ENCODE measurements around the gene ZSWIM9.

The ZSWIM9 gene

DNA sequence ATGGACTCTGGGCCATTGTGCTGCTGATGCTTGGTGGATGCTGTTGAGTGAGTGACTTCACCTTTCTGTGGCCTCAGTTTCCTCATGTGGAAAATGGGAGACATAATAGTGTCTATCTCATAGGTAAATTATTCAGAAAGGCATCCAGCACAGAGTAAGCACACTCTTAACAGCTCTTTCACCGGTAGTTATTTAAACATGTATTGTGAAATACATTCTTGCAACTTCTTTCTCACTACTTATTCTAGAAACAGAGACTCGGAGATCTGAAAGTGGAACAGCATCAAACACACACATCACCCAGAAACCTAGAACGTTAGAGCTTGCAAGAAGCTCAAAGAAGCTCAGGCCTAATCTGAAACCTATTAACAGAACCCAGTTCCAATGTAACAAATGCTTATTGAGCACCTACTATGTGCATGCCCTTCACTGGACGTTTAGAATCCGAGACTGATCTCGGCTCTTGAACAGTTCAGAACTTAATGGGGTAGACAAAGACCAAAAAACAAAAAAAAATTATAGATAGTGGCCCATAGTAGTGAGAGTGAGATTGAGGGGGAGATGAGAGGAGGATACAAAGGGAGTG lies 4.1 kb downstream of the ZSWIM9 start:
- no peak for DNase-seq (ENCODE audit: low read depth, low spot score)

DNA sequence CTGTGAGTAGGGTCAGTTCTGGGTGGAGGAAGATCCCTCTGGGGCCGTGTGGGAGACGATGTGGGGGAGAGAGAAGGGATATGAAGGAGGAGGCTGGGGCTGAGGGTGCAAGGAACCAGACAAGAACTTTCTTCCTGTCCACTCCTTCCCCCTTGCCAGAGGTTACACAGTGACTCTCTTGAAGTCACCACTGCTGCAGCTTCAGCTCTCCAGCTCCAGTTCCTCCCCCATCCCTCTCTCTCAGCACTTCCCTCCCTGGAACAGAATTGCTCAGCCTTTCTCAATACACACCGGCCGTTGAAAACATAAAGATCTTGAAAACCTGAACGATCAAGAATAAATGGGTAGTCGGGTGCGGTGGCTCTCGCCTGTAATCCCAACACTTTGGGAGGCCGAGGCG lies 5.1 kb downstream of the ZSWIM9 start:
- DNase-seq (ENCODE audit: low read depth, low spot score) = no peak

DNA sequence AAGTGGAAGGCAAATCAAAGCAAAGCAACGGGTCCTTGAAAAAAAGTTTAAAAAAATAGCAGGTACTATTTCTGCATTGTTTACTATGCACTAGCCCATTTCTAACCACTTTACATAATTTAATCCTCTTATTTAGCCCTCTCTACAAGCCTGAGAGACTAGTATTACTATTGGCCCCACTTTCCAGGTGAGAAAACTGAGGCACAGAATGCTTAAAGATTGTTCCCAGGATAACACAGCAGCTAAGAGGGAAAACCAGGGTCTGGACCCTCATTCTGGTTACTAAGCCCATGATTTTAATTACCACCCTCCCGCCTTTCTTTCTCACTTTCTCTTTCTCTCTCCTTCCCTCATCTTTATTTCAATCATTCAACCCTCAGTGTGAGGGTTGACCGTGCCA lies 5.7 kb downstream of the ZSWIM9 start:
- no peak for DNase-seq (ENCODE audit: low read depth, low spot score)

DNA sequence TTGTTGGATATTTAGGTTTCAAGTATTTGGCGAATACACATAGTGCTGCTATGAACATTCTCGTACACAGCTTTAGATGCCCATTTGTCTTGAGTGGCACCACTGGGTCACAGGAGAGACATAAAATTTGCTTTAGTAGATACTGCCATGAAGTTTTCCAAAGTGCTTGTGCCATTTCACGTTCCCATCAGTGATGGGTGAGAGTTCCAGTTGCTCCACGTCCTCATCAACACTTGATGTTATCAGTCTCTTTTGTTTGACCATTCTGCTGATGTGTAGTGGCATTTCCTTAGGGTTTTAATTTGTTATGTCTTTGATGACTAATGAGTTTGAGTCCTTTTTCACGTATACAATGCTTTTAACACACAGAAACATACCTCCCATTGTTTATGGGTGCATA lies 11.0 kb downstream of the ZSWIM9 start:
- no peak for DNase-seq (ENCODE audit: low read depth, low spot score)

DNA sequence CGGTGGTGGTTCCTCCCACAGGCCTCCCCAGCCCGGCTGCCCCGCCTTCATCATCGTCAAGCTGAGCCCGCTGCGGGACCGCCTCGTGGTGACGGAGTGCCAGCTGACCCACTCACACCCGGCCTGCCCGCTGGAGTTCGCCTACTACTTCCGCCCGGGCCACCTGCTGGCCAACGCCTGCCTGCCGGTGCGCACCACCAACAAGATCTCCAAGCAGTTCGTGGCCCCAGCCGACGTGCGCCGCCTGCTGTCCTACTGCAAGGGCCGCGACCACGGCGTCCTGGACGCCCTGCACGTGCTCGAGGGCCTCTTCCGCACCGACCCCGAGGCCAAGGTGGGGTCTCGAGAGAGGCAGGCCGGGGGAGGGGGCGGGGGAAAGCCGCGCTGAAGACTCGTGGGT lies 12.0 kb downstream of the ZSWIM9 start:
- DNase-seq (ENCODE audit: low read depth, low spot score) = no peak

DNA sequence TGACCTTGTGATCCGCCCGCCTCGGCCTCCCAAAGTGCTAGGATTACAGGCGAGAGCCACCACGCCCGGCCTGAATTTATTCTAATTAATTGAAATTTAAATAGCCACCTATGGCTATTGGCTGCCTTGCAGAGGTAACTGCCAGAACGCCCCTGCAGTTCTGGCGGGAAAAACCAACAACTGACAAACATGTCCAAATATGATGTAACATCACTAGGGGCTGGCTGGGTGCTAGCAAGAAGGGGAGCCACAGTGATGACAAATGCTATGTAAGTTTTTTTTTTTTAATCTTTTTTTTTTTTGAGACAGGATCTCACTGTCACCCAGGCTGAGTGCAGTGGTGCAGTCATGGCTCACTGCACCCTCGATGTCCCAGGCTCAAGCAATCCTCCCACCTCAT lies 12.9 kb downstream of the ZSWIM9 start:
- DNase-seq (ENCODE audit: low read depth, low spot score) = no peak

DNA sequence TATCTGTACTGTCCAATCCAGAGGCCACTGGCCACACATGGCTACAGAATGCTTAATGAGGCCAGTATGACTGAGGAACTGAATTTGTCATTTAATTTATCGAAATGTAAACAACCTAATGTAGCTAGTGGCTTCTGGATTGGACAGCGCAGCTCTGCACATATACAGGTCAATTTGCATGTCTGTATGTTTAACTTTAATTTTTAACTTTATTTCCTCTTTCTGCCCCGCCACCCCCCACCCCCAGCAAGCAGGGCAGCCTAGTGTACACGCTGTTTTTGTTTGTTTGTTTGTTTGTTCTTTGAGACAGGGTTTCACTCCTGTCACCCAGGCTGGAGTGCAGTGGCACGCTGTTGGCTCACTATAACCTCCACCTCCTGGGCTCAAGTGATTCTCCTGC lies 15.5 kb downstream of the ZSWIM9 start:
- DNase-seq (ENCODE audit: low read depth, low spot score) = no peak

DNA sequence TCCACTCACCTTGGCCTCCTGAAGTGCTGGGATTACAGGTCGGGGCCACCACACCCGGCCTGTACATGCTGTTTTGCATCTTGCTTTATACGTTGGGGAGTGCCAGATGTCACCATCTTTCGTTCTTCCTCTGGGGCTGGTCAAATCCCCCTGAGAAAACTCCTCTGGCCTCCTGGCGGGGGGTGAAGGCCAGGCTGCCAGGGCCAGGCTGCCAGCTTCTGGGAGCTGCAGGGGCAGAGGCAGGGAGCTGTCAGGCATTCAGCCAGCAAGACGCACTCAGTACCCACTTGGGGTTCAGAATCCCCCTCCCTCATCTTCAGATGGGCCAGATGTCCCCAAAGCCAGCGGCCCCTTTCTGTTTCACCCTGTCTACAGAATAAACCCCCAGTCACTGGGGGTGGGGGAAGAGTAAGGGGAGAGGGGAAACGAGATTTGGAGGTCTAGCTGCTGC lies 16.1 kb downstream of the ZSWIM9 start:
- DNase-seq (ENCODE audit: low read depth, low spot score) = no peak

DNA sequence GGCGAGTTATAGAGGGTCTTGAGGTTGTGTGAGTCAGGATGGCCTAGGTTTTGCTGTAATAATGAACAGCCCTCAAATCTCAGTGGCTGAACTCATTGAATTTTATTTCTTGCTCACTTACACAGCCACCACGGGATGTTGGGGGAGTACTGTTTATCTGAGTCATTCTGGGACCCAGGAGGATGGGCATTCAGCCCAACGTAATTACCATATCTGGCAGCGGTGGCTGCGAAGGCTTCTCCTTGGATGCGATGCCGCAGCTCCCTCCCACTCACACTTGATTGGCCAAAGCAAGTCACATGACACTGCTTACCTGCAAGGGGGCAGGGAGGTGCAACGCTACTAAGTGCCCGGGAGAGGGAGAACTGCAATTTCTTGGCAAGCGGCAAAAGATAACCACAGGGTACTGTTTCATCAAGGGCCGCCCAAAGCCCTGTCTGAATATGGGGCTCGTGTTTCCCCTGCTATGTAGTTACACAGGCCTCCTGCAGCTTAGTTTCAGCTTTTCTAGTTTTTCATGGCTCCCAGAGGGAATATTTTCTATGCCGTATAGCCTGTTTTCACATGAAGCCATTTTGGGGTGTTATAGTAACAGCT lies 19.9 kb downstream of the ZSWIM9 start:
- peak; percentile 97 for DNase-seq (ENCODE audit: low read depth, low spot score)

DNA sequence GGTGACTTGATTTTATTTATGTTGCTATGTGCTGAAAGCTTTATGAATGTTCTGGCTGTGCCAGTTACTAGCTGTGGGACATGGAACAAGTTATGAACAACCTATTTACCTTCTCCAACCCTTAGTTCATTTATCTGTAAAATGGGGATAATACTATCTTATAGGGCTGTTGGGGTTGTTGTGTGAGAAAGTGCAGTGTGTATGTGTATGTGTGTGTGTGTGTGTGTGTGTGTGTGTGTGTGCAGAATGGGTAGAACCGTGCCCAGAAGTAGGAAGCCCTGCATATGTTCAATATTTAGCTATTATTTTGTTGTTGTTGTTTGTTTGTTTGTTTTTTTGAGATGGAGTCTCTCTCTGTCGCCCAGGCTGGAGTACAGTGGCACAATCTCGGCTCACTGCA lies 20.4 kb downstream of the ZSWIM9 start:
- no peak for DNase-seq (ENCODE audit: low read depth, low spot score)

DNA sequence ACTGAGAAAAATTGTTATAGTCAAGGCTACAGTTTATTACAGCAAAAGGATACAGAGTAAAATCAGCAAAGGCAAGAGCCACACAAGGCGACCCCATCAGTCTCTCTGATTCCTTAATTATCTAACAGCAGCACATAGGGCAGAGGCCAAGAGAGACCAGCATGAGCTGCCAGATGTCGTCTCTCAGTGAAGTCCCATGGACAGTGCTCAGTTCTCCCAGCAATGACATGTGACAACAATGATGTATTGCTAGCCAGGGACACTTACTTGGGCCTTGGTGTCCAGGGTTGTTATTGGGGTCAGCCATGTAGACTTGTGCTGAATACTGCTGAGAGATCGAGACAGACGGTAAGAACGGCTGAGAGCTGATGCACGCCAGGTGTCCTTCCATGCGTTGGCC lies 22.3 kb downstream of the ZSWIM9 start:
- no peak for DNase-seq (ENCODE audit: low read depth, low spot score)

DNA sequence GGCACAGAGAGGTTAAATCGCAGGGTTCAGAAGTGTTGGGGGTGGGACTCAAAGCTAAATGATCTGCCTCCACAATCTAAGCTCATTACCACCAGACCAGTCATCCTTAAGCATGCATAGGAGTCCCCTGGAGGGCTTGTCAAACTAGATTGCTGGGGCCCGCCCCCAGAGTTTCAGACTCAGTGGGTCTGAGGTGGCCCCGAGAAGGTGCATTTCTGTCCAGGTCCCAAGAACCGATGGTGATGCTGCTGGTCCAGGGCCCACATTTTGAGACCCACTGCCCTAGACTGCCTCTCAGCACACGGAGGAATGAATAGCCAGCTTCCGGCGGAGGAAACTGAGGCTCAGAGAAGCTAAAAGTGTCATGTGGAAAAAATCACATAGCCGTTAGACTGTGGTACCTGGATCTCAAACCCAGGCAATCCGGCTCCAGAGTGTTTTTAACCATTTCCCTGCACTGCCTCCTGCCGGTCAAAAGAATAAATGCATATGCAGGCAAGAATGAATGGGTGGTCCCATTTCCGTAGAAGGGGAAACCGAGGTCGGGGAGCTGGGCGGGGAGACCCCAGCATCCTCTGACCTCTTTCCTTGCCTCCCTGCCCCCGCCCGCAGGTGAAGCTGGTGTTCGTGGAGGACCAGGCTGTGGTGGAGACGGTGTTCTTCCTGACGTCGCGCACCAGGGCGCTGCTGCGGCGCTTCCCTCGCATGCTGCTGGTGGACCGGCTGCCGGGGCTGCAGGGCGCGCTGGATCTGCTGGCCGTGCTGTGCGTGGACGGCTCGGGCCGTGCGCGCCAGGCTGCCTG lies 23.8 kb downstream of the ZSWIM9 start:
- DNase-seq (ENCODE audit: low read depth, low spot score) = no peak

DNA sequence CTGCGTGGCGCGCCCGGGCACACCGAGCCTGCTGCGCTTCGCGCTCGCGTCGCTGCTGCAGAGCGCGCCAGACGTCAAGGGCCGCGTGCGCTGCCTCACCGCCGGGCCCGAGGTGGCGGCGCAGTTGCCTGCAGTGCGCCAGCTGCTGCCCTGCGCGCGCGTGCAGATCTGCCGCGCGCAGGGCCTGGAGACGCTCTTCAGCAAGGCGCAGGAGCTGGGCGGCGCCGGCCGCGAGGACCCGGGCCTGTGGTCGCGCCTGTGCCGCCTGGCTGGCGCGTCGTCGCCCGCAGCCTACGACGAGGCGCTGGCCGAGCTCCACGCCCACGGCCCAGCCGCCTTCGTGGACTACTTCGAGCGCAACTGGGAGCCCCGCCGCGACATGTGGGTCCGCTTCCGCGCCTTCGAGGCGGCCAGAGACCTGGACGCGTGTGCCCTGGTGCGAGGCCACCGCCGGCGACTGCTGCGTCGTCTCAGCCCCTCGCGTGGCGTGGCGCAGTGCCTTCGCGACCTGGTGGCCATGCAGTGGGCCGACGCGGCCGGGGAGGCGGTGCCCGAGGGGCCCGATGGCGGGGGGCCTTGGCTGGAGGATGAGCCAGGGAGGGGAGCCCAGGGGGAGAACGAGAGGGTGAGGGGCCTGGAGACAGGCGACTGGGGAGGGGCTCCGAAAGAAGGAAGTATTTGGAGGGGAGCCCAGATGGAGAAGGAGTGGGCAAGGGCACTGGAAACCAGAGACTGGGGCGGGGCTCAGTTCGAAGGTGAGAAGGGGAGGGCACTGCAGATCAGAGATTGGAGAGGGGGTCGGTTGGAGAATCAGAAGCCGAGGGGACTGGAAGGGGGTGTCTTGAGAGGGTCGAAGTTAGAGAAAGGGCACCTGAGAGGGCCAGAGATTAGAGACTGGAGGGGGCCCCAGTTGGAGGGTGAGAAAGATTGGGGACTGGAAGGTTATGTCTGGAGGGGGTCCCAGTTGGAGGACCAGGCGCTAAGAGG lies 24.7 kb downstream of the ZSWIM9 start:
- no peak for DNase-seq (ENCODE audit: low read depth, low spot score)

DNA sequence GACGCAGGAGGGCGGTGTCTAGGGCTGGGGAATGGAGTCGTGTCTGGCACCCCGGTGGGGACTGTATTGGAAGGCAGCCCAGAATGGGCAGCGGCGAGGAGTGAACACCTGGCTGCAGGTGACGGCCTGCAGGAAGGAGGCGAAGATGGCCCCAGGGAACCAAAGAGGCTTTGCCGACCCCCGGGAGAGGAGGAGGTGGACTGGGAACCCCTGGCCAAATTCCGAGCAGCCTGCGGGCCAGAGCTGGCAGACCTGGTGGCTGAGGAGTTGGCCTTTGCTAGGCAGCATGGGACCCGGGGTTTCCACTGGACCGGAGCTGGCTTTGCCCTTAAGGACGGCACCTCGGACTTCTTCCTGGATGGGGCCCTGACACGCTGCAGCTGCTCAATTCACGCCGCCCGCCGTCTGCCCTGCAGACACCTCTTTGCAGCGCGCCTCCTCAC lies 25.9 kb downstream of the ZSWIM9 start:
- DNase-seq (ENCODE audit: low read depth, low spot score) = no peak

DNA sequence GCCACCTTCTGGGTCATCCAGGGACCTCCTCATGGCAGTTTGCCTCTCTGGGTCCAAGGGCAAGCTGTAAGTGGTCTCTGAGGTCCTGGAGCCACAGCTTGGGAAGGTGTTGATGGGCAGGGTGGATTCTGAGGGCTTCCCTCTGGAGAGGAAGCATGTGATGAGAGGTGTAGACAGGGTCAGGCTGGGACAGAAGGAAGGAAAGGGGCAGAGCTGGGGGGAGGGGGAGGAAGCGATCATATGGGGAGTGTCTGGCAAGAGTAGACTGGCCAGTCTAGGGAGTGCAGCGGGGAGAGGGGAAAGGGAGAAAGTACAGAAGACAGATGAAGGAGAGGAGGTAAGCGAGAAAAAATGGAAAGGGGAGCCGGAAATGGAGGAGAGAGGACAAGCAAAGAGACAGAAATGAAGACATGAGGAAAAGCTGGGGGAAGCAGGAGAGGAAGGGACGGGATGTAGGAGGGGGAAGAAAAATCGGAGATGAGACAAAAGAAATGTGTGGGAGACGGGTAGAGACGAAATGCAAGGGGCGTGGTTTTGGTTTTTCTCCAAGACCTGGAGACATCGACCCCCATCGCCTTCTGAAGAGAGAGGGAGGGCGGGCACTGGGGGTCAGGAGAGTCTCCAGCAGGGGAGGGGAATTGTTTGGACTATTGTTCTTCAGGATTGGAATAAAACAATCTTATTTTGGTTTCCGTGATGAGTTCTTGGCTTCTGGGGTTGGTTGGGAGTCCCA lies 26.6 kb downstream of the ZSWIM9 start:
- no peak for DNase-seq (ENCODE audit: low read depth, low spot score)

DNA sequence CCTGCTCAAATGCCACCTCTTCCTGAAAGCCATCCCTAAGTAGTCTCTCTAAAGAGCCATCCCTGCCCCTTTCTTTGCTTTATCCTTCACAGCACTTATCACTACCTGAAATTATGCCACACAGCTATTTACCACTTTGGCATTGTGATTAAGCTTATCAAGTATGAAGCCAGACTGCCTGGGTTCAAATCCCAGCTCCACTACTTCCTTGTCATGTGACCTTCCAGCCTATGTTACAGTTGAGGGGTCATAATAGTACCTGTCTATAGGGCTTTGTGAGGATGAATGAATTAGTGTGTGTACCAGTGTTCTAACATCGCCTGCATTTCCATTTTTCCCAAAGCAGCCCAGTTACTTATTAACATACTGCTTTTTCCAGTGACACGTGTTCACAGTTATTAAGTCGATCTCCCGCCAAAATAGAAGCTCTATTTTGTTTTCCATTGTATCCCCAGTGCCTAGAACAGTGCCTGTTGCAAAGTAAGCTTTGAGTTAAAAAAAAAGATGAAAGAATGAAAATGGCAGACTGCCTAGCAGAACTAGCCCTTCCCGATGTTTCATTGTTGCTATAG lies 32.8 kb downstream of the ZSWIM9 start:
- no peak for DNase-seq (ENCODE audit: low read depth, low spot score)

DNA sequence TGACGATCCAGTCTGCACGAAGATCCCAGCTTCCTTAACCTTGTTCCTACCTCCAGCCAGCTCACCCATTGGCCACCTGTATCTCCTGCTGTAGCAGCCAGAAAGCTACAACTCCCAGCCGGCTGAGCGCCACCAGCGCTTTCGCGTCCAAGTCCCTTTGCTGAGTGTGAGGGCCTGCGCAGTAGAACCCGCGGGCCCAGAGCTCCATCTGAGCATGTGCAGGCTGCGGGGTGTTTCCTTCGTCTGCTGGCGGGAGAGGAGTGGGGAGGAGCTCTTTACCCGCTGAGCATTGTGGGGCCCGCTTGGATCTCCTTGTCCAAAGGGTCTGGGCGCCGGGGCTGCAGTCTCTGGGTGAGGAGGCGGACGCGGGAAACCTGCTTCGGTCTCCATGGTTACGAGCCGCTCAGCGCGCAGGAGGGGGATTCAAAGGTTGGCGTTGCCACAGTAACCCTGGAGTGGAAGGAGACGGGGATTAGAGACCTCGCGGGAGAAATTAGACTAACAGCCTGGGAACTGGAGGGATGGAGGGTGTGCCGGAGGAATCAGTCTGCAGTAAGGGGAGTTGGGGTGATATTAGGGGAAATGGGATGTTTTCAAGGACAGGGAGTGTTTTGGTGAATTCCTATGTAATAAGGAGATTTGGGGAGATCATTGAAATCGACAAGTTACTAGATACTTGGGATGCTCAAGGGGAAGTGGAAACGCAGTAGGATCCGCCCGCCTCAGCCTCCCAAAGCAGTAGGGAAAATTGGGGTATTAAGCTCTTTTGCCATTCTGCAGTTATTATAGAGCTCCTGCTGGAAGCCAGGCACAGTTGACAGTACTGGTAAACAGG lies 33.5 kb downstream of the ZSWIM9 start:
- DNase-seq (ENCODE audit: low read depth, low spot score) = peak; percentile 97

DNA sequence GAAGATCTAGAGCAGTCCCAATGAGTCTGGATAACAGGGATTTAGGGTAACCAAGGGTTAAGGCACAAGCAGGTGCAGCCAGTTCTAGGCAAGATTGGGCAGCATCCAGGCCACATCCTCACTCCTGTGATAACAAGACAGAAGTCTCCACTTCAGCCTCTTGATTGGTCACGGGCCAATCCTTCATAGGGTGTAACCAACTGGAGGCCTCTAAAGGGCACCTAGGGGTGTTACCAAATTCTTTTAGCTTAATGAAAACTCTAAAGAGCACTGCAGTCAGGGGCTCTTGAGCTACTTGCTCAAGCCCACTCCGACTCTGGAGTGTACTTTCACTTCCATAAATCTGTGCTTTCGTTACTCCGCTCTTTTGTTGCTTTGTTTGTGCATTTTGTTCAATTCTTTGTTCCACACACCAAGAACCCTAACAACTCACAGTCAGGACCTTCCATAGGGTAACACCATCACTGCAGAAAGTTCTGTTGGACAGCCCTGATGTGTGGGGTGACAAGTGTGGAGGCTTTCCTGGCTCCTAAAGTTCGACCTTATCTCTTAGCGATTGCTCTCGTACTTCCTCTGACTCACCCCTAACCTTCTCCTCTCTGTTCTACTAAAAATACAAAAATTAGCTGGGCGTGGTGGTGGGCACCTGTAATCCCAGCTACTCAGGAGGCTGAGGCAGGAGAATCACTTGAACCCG lies 36.1 kb downstream of the ZSWIM9 start:
- no peak for DNase-seq (ENCODE audit: low read depth, low spot score)

DNA sequence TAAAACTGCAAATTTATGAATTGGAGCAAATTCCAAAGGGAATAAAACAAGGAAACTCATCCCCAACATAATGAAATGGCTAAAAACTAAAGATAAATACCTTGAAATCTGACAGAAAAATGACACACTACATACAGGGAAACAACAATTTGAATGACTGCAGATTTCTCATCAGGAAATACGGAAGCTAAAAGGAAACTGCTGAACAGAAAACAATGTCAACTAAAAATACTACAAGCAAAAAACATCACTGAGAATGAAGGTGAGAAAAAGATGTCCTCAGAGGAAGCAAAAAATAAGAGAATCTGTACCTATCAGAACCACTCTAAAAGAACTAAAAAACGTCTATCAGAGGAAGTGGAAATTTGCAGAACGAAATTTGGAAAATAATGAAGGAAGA lies 39.5 kb downstream of the ZSWIM9 start:
- DNase-seq (ENCODE audit: low read depth, low spot score) = no peak
